ENCODE measurements around the gene WNK2.

Gene WNK2

DNA sequence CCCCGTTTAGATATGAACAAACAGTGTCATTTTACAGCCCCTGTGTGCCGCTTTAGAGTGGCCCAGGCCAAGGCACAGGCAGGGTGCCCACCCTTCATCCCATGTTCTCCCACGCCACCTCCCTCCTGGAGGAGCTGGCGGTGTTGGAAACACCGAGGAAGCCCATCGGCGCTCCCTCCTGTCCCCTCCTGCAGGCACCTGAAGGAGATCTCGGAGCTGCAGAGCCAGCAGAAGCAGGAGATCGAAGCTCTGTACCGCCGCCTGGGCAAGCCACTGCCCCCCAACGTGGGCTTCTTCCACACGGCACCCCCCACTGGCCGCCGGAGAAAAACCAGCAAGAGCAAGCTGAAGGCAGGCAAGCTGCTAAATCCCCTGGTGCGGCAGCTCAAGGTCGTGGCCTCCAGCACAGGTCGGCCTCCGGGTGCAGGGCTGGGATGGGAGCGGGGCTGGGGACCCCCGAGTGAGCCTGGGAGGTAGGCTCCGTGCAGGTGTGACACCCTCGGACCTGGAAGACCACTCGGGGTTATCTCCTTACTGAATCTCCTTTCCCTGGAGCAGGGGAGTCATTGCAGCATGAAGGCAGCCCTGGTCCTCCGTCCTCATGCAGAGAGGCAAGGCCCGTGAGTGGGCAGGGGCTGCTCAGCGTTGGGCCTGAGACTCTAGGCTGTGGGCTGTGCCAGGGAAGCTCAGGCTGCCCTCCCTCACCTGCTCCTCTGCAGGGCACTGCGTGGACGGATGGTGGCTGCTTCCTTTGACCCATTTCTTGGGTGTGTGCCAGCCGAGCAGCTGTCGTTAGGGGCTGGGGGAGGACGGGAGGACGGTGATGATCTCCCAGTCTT is 113.9 kb downstream of the WNK2 start:
- DNase-seq, result no peak

DNA sequence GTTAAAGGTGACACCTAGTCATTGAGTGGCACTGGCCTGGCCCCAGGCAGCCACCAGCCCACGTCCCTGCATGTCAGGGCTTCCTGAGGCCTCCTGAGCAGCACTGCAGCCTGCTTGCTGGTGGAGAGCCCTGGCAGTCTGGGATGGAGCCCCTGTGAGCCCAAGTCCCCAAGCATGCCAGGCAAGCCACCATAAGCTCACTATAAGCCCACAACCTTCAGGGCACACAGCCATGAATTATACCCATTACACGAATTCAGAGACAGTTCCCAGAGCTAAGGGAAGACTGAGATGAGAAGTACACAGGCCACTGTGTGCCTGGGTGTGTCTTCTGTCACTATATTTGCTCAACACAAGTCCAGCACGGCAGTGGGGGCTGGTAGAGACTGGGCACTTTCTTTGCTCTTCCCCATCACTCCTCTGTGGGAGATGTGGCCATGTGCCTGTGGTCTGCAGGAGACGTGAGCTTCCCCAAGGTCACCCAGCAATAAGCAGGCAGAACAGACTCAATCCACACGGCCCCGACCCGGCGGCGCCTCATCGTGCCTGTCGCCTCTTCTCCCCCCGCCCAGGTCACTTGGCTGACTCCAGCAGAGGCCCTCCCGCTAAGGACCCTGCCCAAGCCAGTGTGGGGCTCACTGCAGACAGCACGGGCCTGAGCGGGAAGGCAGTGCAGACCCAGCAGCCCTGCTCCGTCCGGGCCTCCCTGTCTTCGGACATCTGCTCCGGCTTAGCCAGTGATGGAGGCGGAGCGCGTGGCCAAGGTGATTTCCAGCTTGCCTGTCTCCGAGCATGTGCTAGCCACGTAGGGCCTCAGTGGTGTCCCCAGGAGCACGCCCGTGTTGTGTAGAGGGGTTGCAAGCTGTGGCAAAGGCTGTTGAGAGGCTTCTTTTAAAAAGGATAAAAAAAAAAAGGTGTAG is 114.8 kb downstream of the WNK2 start:
- DNase-seq, result no peak

- no peak for DNase-seq
Measured at GRCh38 chr9:93299418-93300174, 115.7 kb downstream of the WNK2 start.

DNA sequence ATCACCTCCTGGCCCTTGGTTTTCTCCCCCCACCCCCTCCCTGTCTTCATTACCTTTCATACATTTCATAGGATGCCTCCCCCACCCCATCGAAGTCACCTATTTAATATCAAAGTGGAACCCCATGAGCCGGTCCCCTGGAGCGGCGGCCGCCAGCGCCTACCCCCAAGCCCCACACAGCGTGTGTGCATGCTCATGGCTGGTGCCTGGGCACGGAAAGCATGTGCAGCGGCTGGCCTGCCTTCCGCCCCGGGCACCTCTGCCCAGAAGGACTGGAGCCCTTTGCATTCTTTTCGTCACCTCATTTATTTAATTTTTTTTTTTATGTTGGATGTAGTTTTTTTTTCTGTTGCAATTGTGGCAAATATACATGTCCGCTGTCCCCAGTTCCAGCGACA is 116.2 kb downstream of the WNK2 start:
- no peak for DNase-seq

- DNase-seq, result no peak
Measured at GRCh38 chr9:93300585-93301081, 116.7 kb downstream of the WNK2 start.

GRCh38 chr9:93301291-93301811 is 117.4 kb downstream of the WNK2 start:
- no peak for DNase-seq

- no peak for DNase-seq
Measured at GRCh38 chr9:93301911-93302541, 118.1 kb downstream of the WNK2 start.

- peak; percentile 58 for DNase-seq
Measured at GRCh38 chr9:93302586-93303257, 118.8 kb downstream of the WNK2 start.

DNA sequence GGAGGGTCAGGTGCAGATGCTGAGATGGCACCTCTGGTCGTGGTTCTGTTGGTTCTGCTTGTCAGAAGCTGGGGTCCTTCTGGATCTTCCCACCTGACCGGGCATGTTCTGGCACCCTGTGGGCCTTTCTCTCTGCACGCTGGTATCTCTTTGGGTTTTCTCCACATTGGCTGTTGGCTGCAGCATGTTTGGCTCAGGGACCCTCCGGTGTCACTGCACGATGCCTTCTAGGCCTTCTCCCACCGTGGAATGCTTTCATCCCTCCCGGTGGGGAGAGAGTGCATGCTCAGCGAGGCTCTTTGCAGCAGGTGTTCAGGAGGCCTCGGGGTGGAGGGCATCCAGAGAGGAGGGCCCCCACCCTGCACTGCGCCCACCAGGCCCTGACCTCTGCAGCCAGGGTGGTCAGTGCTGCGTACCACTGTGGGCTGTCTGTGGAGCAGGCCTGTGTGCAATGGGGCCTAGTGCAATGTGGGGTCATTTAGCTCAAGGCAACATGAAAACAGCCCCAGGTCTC is 119.4 kb downstream of the WNK2 start:
- DNase-seq, result no peak

GRCh38 chr9:93303806-93304573 is 120.1 kb downstream of the WNK2 start:
- no peak for DNase-seq

DNA sequence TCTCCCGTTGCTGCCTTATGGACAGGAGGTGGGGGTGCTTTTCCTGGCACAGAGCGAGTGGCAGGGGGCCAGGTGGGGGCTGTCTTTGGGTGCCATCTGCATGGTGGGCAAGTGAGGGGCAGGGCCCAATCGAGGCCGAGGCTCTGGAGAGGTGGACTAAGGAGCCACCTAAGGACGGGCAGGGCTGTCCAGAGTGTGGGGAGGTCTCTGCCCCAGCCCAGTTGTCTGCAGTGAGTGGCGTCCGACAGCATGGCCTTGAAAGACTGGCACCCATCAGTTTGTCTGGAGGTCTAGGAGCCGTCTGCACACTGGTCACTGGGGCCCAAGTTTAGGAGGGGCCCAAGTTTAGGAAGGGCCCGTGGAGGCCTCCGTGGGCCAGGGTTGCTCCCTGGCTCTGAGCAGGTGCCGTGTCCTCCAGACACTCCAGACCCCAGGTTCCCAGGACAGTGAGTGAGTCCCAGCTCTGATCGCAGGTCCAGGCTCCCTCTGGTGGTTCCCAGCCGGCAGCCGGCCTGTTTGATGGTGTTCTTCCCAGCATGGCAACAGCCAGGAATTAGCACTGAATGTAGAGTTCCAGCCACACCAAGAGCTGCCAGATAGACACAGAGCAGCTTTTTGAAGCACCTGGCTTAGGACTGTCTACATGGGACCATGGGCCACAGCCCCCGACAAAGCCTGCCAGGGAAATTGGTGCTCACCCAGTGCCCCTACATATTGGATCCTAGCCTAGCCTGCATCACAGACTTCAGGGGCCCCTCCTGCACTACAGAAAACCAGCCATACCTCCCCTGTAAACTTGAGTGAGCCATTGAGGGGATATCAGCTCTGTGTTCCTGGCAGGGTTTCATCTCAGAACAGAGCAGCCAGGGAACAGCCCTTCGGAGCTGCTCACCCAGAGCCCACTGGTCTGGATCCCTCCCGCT is 120.9 kb downstream of the WNK2 start:
- DNase-seq, result no peak

- no peak for DNase-seq
Measured at GRCh38 chr9:93305497-93306020, 121.6 kb downstream of the WNK2 start.

- DNase-seq, result no peak
Measured at GRCh38 chr9:93306081-93306480, 122.1 kb downstream of the WNK2 start.

GRCh38 chr9:93306579-93307091 is 122.7 kb downstream of the WNK2 start:
- no peak for DNase-seq

- DNase-seq, result no peak
Measured at GRCh38 chr9:93307468-93308157, 123.7 kb downstream of the WNK2 start.

DNA sequence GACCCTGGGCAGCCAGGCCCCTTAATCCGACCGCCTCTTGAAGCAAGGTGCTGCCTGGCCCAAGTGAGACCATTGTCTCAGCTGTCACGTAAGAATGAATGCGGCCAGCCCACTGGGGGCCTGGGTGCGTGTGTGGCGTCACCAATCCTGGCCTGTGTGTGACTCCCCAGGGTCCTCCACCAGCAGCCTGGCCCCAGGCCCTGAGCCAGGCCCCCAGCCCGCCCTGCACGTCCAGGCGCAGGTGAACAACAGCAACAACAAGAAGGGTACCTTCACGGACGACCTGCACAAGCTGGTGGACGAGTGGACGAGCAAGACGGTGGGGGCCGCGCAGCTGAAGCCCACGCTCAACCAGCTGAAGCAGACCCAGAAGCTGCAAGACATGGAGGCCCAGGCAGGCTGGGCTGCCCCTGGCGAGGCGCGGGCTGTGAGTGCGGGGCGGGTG is 124.2 kb downstream of the WNK2 start:
- no peak for DNase-seq

DNA sequence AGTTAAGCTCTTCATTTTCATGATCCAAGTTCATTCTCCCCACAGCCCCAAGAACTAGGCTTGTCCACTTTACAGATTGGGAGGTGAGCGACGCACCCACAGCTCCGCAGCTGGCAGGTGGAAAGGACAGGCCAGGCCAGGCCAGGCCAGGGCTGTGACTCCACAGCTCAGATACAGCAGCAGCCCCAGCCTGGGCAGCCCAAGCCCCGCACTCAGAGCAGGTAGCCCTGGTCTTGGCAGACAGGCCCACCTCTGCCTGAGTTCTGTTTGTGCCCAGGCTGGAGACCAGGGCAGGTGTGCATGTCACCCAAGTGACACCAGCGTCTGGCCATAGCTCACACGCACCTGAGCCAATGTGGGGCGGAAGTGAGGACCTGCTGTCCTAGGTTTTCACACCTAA is 124.7 kb downstream of the WNK2 start:
- no peak for DNase-seq

DNA sequence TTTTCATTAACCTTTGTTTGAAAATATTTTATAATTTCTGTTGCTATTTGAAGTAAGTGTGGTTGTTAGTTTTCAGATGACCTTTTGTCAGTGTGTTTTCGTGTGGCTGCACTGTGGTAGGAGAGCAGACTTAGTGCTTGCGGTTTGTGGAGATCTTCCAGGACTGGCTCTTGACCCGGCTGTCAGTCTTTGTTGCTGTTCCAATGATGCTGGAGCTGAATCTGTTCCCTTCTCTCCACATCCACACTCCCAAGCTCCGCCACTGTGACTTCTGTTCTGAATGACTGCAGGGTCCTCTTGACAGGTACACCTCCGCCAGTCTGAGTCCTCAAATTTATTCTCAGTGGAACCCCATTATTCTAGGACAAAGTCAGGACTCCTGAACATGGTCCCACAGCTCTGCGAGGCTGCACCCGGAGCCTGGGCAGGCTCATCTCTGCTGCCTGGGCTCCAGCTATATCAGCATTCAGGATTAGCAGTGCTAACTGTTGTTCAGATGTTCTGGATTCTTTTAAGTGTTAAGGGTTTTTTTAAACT is 126.0 kb downstream of the WNK2 start:
- no peak for DNase-seq

All from stimulated activated CD4-positive, alpha-beta T cell treated with anti-CD3 and anti-CD28 coated beads, Interleukin-12 subunit alpha, Interleukin-12 subunit beta, amount 100 ng/mL, for 4 hours (primary cell).